T-helper 17 cell (primary cell): ENCODE measurements around the gene FAM3D. TPM values are rescaled to one million over a fixed set of nuclear protein-coding genes. Genes with fewer than 3 reads are reported as not detected.

Source experiments
- ATAC-seq: fragments of 150-1000 bp; cut with Tn5 transposase; 2 replicates; pipeline ENCODE4 v1.10.0; 2021; ENCODE audit warnings: mild to moderate bottlenecking, moderate library complexity
- DNase-seq, 3 donors: peaks; one replicate each; pipeline versions ENCODE4 v3.0.0 to v3.0.0-alpha.2; 2020 to 2021
- H3K9me3 ChIP-seq: one replicate; pipeline ENCODE4 v1.7.0; 2013; ENCODE audit warnings: low read length, mild to moderate bottlenecking; ENCODE audit not compliant: control insufficient read depth, poor library complexity, severe bottlenecking
- H3K27ac Mint-ChIP-seq: one replicate; pipeline ENCODE4 v1.8.0; 2022; ENCODE audit warnings: mild to moderate bottlenecking, moderate library complexity, mixed read lengths
- H3K27me3 Mint-ChIP-seq: one replicate; pipeline ENCODE4 v1.8.0; 2022; ENCODE audit warnings: mixed read lengths
- H3K36me3 Mint-ChIP-seq: one replicate; pipeline ENCODE4 v1.8.0; 2022; ENCODE audit warnings: low read depth, mixed read lengths
- H3K4me1 Mint-ChIP-seq: one replicate; pipeline ENCODE4 v1.8.0; 2022; ENCODE audit warnings: mild to moderate bottlenecking, mixed read lengths
- H3K4me3 Mint-ChIP-seq: one replicate; pipeline ENCODE4 v1.8.0; 2022; ENCODE audit warnings: mild to moderate bottlenecking, moderate library complexity, mixed read lengths
- total RNA-seq, 4 donors: library from RNA in 2 of 4; stranded (reverse) in 2 of 4; gene quantifications; one replicate each; pipeline ENCODE4 v1.2.3 and lab custom pipeline; 2022 to 2026

The FAM3D gene
- total RNA-seq, 2 donors from 2014 or later, result not detected

- H3K27me3 Mint-ChIP-seq, result peaks cover 18% of the 10 kb centered on the region
- no peaks in the 10 kb centered on the region for H3K36me3 Mint-ChIP-seq
- ATAC-seq (no peak), DNase-seq (no peak)
- H3K4me1 Mint-ChIP-seq, result peaks cover 4% of the 10 kb centered on the region
- no peak overlapping the region for H3K4me3 Mint-ChIP-seq
- no peak overlapping the region for H3K27ac Mint-ChIP-seq
- no peaks in the 10 kb centered on the region for H3K9me3 ChIP-seq
Measured at GRCh38 chr3:58626841-58627569, 39.6 kb downstream of the FAM3D start.

- Mint-ChIP-seq H3K27ac (peak overlapping the region; percentile 41), H3K4me3 (no peak overlapping the region), H3K36me3 (no peaks in the 10 kb centered on the region), H3K27me3 (peaks cover 2% of the 10 kb centered on the region), H3K4me1 (no peaks in the 10 kb centered on the region)
- no peaks in the 10 kb centered on the region for H3K9me3 ChIP-seq
- no peak for DNase-seq
- ATAC-seq, result no peak
Measured at GRCh38 chr3:58625196-58625824, 41.3 kb downstream of the FAM3D start.

GRCh38 chr3:58624550-58624949 lies 42.0 kb downstream of the FAM3D start:
- Mint-ChIP-seq H3K27me3 (peaks cover 2% of the 10 kb centered on the region), H3K4me1 (no peaks in the 10 kb centered on the region), H3K4me3 (no peak overlapping the region), H3K27ac (no peak overlapping the region), H3K36me3 (no peaks in the 10 kb centered on the region)
- DNase-seq (no peak), ATAC-seq (no peak)
- no peaks in the 10 kb centered on the region for H3K9me3 ChIP-seq

GRCh38 chr3:58623961-58624360 lies 42.6 kb downstream of the FAM3D start:
- DNase-seq (no peak), ATAC-seq (no peak)
- Mint-ChIP-seq H3K27me3 (peaks cover 4% of the 10 kb centered on the region), H3K4me1 (no peaks in the 10 kb centered on the region), H3K27ac (no peak overlapping the region), H3K36me3 (no peaks in the 10 kb centered on the region), H3K4me3 (no peak overlapping the region)
- no peaks in the 10 kb centered on the region for H3K9me3 ChIP-seq

GRCh38 chr3:58623478-58623877 lies 43.1 kb downstream of the FAM3D start:
- no peaks in the 10 kb centered on the region for H3K36me3 Mint-ChIP-seq
- no peak for DNase-seq
- peaks cover 4% of the 10 kb centered on the region for H3K27me3 Mint-ChIP-seq
- no peaks in the 10 kb centered on the region for H3K4me1 Mint-ChIP-seq
- H3K4me3 Mint-ChIP-seq, result no peak overlapping the region
- no peaks in the 10 kb centered on the region for H3K9me3 ChIP-seq
- H3K27ac Mint-ChIP-seq, result no peak overlapping the region
- no peak for ATAC-seq

- Mint-ChIP-seq H3K4me3 (no peak overlapping the region), H3K27me3 (peaks cover 4% of the 10 kb centered on the region), H3K4me1 (no peaks in the 10 kb centered on the region), H3K27ac (no peak overlapping the region), H3K36me3 (no peaks in the 10 kb centered on the region)
- no peak for ATAC-seq
- no peaks in the 10 kb centered on the region for H3K9me3 ChIP-seq
- no peak for DNase-seq
Measured at GRCh38 chr3:58622892-58623291, 43.7 kb downstream of the FAM3D start.

- ATAC-seq (no peak), DNase-seq (no peak)
- H3K9me3 ChIP-seq, result no peaks in the 10 kb centered on the region
- peaks cover 4% of the 10 kb centered on the region for H3K27me3 Mint-ChIP-seq
- H3K4me1 Mint-ChIP-seq, result no peaks in the 10 kb centered on the region
- H3K36me3 Mint-ChIP-seq, result no peaks in the 10 kb centered on the region
- no peak overlapping the region for H3K27ac Mint-ChIP-seq
- no peak overlapping the region for H3K4me3 Mint-ChIP-seq
Measured at GRCh38 chr3:58622436-58622835, 44.1 kb downstream of the FAM3D start.

- ATAC-seq (no peak), DNase-seq (no peak)
- Mint-ChIP-seq H3K36me3 (no peaks in the 10 kb centered on the region), H3K27ac (no peak overlapping the region), H3K27me3 (peaks cover 4% of the 10 kb centered on the region), H3K4me3 (no peak overlapping the region), H3K4me1 (no peaks in the 10 kb centered on the region)
- no peaks in the 10 kb centered on the region for H3K9me3 ChIP-seq
Measured at GRCh38 chr3:58621086-58621830, 45.3 kb downstream of the FAM3D start.

- Mint-ChIP-seq H3K36me3 (no peaks in the 10 kb centered on the region), H3K4me3 (no peak overlapping the region), H3K4me1 (no peaks in the 10 kb centered on the region), H3K27me3 (peaks cover 4% of the 10 kb centered on the region), H3K27ac (no peak overlapping the region)
- ATAC-seq (no peak), DNase-seq (no peak)
- H3K9me3 ChIP-seq, result no peaks in the 10 kb centered on the region
Measured at GRCh38 chr3:58620421-58620820, 46.2 kb downstream of the FAM3D start.

GRCh38 chr3:58617338-58617761 lies 49.2 kb downstream of the FAM3D start:
- no peaks in the 10 kb centered on the region for H3K9me3 ChIP-seq
- Mint-ChIP-seq H3K4me3 (no peak overlapping the region), H3K36me3 (no peaks in the 10 kb centered on the region), H3K27me3 (peaks cover 4% of the 10 kb centered on the region), H3K27ac (no peak overlapping the region), H3K4me1 (no peaks in the 10 kb centered on the region)
- no peak for ATAC-seq
- DNase-seq, result no peak

GRCh38 chr3:58613236-58614132 lies 53.1 kb downstream of the FAM3D start:
- Mint-ChIP-seq H3K27ac (no peak overlapping the region), H3K27me3 (no peaks in the 10 kb centered on the region), H3K36me3 (no peaks in the 10 kb centered on the region), H3K4me1 (no peaks in the 10 kb centered on the region), H3K4me3 (no peak overlapping the region)
- ATAC-seq (no peak), DNase-seq (no peak)
- no peaks in the 10 kb centered on the region for H3K9me3 ChIP-seq

GRCh38 chr3:58612830-58613229 lies 53.7 kb downstream of the FAM3D start:
- H3K27me3 Mint-ChIP-seq, result no peaks in the 10 kb centered on the region
- H3K4me1 Mint-ChIP-seq, result no peaks in the 10 kb centered on the region
- no peaks in the 10 kb centered on the region for H3K36me3 Mint-ChIP-seq
- no peaks in the 10 kb centered on the region for H3K9me3 ChIP-seq
- no peak overlapping the region for H3K4me3 Mint-ChIP-seq
- ATAC-seq (no peak), DNase-seq (no peak)
- no peak overlapping the region for H3K27ac Mint-ChIP-seq

GRCh38 chr3:58609990-58610389 lies 56.6 kb downstream of the FAM3D start:
- H3K27me3 Mint-ChIP-seq, result no peaks in the 10 kb centered on the region
- ATAC-seq, result no peak

More at GRCh38 chr3:58609990-58610389, 56.6 kb downstream of the FAM3D start:
- no peaks in the 10 kb centered on the region for H3K9me3 ChIP-seq
- H3K4me3 Mint-ChIP-seq, result no peak overlapping the region
- H3K27ac Mint-ChIP-seq, result no peak overlapping the region
- no peaks in the 10 kb centered on the region for H3K4me1 Mint-ChIP-seq
- DNase-seq, result no peak
- no peaks in the 10 kb centered on the region for H3K36me3 Mint-ChIP-seq
